Vagina (tissue), 2 donors: ENCODE measurements around the gene ABCC2. TPM values are rescaled to one million over a fixed set of nuclear protein-coding genes. Genes with fewer than 3 reads are reported as not detected.

Experiments used
- DNase-seq, 2 donors: peaks; one replicate each; pipeline ENCODE4 v3.0.0-alpha.2; 2017; ENCODE audit errors: extremely low spot score in 2 of 2
- H3K27ac ChIP-seq: fragments of 200-600 bp; sonication (generic); one replicate; pipeline ENCODE4 v1.5.1; 2019
- H3K27me3 ChIP-seq: fragments of 200-600 bp; sonication (generic); one replicate; pipeline ENCODE4 v1.5.1; 2019
- H3K36me3 ChIP-seq, 2 donors: fragments of 200-600 bp; sonication (generic); one replicate each; pipeline ENCODE4 v1.5.1; 2017 to 2019
- H3K4me1 ChIP-seq: fragments of 200-600 bp; sonication (generic); one replicate; pipeline ENCODE4 v1.5.1; 2019
- H3K4me3 ChIP-seq, 2 donors: fragments of 200-600 bp; sonication (generic); 1 replicate in 1 of 2; 2 replicates in 1 of 2; pipeline ENCODE4 v1.5.1; 2016 to 2019
- H3K9me3 ChIP-seq: fragments of 200-600 bp; sonication (generic); one replicate; pipeline ENCODE4 v1.5.1; 2019
- POLR2A ChIP-seq, 2 donors: fragments of 450-650 bp; IDR thresholded peaks; one replicate each; pipeline ENCODE4 v1.6.1; 2017; ENCODE audit warnings: antibody characterized with exemption in 2 of 2, mild to moderate bottlenecking in 2 of 2, moderate library complexity in 2 of 2
- POLR2AphosphoS5 ChIP-seq, 2 donors: sonication (generic); formaldehyde crosslinking; IDR thresholded peaks; one replicate each; pipeline ENCODE4 v1.9.0; 2017; ENCODE audit warnings: antibody characterized with exemption in 2 of 2, mild to moderate bottlenecking in 2 of 2, low read depth in 1 of 2; ENCODE audit not compliant: insufficient read depth in 1 of 2
- intact Hi-C: fragments of 100-400 bp; cut with DNase I; formaldehyde crosslinking; loops from one replicate; pipeline ENCODE4 v1.15.1; 2023
- total RNA-seq: library from RNA; depleted of rRNA; stranded (reverse); fragments of >200 nt; gene quantifications from one replicate; pipeline ENCODE4 v1.2.3, GENCODE V29; 2016
- TF ChIP-seq, protein P1 (sequence below), 3 experiments: fragments of 450-650 bp in 2 of 3; fragments of 200-600 bp in 1 of 3; sonication (generic) in 1 of 3; IDR thresholded peaks; one replicate each; pipeline ENCODE4 v1.5.1; 2017 to 2019; ENCODE audit warnings: antibody characterized with exemption in 3 of 3, mild to moderate bottlenecking in 2 of 3, moderate library complexity in 2 of 3

Gene ABCC2
- total RNA-seq, 1 donor from 2014 or later, result 1.7 TPM

DNA sequence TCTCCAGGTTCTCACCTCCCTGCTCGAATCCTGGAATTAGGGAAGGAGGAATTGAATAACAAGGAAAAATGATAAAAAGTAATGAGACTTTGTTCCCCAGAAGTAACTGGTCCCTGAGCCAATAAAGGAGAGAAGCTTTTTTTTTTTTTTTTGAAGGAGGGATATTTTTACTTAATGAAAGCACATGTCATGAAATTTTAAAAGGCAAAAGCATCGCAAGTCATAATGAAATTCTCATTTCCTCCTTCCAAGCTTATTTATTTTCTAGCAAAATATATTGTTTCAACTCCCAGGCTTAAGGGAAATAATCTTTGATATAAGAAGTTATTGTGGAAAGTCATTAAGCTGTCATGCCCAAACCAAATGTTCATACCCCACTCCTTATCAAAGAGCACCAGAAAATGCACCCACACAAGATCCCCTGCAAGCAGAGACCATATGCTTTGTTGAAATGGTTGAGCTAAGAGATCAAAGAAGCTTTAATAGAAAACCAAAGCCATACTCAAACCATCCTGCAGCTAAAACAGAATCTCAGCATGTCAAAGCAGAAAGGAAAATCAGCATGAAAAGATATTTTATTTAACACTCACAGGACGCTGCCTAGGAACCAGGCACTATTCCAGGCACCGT is 16.7 kb upstream of the ABCC2 start:
- no peak for DNase-seq
- TF ChIP-seq POLR2A (IDR thresholded peaks at IDR 0.05), result no peak
- TF ChIP-seq, protein P1, sequence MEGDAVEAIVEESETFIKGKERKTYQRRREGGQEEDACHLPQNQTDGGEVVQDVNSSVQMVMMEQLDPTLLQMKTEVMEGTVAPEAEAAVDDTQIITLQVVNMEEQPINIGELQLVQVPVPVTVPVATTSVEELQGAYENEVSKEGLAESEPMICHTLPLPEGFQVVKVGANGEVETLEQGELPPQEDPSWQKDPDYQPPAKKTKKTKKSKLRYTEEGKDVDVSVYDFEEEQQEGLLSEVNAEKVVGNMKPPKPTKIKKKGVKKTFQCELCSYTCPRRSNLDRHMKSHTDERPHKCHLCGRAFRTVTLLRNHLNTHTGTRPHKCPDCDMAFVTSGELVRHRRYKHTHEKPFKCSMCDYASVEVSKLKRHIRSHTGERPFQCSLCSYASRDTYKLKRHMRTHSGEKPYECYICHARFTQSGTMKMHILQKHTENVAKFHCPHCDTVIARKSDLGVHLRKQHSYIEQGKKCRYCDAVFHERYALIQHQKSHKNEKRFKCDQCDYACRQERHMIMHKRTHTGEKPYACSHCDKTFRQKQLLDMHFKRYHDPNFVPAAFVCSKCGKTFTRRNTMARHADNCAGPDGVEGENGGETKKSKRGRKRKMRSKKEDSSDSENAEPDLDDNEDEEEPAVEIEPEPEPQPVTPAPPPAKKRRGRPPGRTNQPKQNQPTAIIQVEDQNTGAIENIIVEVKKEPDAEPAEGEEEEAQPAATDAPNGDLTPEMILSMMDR (IDR thresholded peaks at IDR 0.05), result no peak
- Histone ChIP-seq H3K4me1 (no peaks in the 10 kb centered on the region), H3K27ac (no peak overlapping the region), H3K4me3 (no peak overlapping the region), H3K9me3 (no peaks in the 10 kb centered on the region), H3K36me3 (no peaks in the 10 kb centered on the region), H3K27me3 (no peaks in the 10 kb centered on the region)
- intact Hi-C loops, result no loop called here

DNA sequence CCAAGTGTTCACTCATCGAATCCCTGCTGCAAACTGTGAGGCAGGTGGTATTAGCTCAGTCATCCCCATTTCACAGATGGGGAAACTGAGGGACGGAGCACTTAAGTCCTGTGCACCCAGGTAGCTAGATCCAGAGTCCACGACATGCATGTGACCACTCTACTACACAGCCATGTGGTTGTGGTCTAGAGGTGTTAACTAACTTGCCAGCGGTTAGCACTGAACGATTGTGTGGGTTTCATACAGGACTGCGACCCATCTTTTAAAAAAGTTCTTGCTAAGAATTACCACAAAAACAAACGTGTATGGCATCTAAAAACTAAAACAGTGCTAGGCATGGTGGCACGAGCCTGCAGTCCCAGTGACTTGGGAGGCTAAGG is 16.1 kb upstream of the ABCC2 start:
- H3K4me3 ChIP-seq, result no peak overlapping the region
- intact Hi-C loops, result no loop called here

DNA sequence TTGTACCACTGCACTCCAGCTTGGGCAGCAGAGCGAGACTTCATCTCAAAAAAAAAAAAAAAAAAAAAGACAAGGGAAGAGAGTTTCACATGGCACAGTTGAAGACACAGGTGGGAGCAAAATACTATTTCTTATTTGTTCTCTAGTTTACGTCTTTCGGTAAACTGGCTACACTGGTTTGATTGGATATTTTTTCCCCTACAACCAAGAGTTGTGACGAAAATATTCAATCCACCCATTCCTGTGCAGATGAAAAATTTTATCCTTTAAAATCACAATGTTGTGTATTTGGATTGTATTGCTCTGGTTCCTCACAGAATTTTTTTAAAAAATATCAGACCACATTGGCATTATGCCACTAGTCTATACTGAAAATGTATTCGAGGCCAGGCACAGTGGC is 14.5 kb upstream of the ABCC2 start:
- Histone ChIP-seq H3K36me3 (no peaks in the 10 kb centered on the region), H3K9me3 (no peaks in the 10 kb centered on the region), H3K4me1 (no peaks in the 10 kb centered on the region), H3K4me3 (no peak overlapping the region), H3K27ac (no peak overlapping the region), H3K27me3 (no peaks in the 10 kb centered on the region)
- no peak for DNase-seq
- TF ChIP-seq POLR2A (IDR thresholded peaks at IDR 0.05), result no peak
- intact Hi-C loops, result no loop called here

More for the DNA sequence above, 16.1 kb upstream of the ABCC2 start:
- Histone ChIP-seq H3K4me1 (no peaks in the 10 kb centered on the region), H3K27ac (no peak overlapping the region), H3K27me3 (no peaks in the 10 kb centered on the region), H3K9me3 (no peaks in the 10 kb centered on the region), H3K36me3 (no peaks in the 10 kb centered on the region)
- no peak for DNase-seq
- no peak for TF ChIP-seq POLR2AphosphoS5 (IDR thresholded peaks at IDR 0.05; ENCODE audit: insufficient read depth in 1 of 2, low read depth in 1 of 2)
- no peak for TF ChIP-seq POLR2A (IDR thresholded peaks at IDR 0.05)
- TF ChIP-seq, protein P1 (IDR thresholded peaks at IDR 0.05), result no peak

DNA sequence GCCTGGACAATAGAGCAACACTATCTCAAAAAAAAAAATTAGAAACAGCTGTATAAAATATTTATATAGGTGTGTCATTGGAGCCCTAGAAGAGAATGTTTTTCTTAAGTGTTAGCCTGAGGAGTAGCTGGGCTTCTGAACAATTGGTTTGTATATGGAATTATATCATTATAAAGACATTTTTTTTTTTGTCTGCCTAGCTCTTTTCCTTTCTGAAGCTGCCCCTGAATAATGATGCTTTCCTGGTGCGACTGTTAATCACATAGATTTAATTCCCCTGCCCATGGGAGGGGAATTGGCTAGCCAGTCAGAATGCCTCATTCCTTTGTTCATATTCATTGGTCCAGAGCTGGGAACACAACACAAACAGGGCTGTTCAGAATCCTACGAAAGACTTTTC is 13.9 kb upstream of the ABCC2 start:
- H3K4me3 ChIP-seq, result no peak overlapping the region
- no peaks in the 10 kb centered on the region for H3K36me3 ChIP-seq
- TF ChIP-seq POLR2A (IDR thresholded peaks at IDR 0.05), result no peak
- TF ChIP-seq POLR2AphosphoS5 (IDR thresholded peaks at IDR 0.05; ENCODE audit: insufficient read depth in 1 of 2, low read depth in 1 of 2), result no peak
- TF ChIP-seq, protein P1 (IDR thresholded peaks at IDR 0.05), result no peak
- intact Hi-C loops, result no loop called here
- no peak for DNase-seq
- H3K9me3 ChIP-seq, result no peaks in the 10 kb centered on the region
- no peak overlapping the region for H3K27ac ChIP-seq
- no peaks in the 10 kb centered on the region for H3K4me1 ChIP-seq
- no peaks in the 10 kb centered on the region for H3K27me3 ChIP-seq

DNA sequence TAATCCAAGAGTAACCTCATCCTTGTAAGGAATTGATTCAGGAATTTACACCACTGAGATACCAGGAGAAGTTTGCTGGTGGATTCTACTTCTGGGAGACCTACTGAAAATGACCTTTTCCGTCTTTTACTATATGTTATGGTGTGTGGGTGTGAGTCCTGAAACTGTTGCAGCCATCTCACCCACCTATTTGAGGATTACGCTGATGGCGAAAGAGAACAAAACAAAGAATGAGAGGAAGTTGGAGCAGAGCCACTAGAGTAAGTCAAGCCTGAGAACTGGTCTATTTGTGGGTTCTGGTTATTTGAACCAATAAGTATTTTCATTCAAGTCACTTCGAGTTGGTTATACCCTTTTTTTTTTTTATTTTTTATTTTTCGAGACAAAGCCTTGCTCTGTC is 12.7 kb upstream of the ABCC2 start:
- Histone ChIP-seq H3K4me3 (no peak overlapping the region), H3K9me3 (no peaks in the 10 kb centered on the region), H3K4me1 (no peaks in the 10 kb centered on the region), H3K27me3 (no peaks in the 10 kb centered on the region), H3K36me3 (no peaks in the 10 kb centered on the region), H3K27ac (no peak overlapping the region)
- intact Hi-C loops, result no loop called here
- no peak for DNase-seq
- TF ChIP-seq, protein P1 (IDR thresholded peaks at IDR 0.05), result no peak
- no peak for TF ChIP-seq POLR2AphosphoS5 (IDR thresholded peaks at IDR 0.05; ENCODE audit: insufficient read depth in 1 of 2, low read depth in 1 of 2)
- no peak for TF ChIP-seq POLR2A (IDR thresholded peaks at IDR 0.05)
